AG09309 (cell line): ENCODE data around the gene HOXA6.

Source experiments
- DNase-seq: peaks from one replicate; pipeline ENCODE4 v3.0.0-alpha.2; 2010; ENCODE audit warnings: low read depth
- H3K4me3 ChIP-seq: 2 replicates; pipeline ENCODE4 v1.5.1; 2011; ENCODE audit warnings: mild to moderate bottlenecking, low read depth, low read length, moderate library complexity; ENCODE audit not compliant: control insufficient read depth
- CTCF ChIP-seq: IDR thresholded peaks from 2 replicates; pipeline ENCODE4 v1.5.1; 2011; ENCODE audit warnings: mild to moderate bottlenecking, low read depth, low read length, inconsistent platforms; ENCODE audit not compliant: insufficient read depth, control insufficient read depth; ENCODE audit errors: missing control alignments

HOXA6 gene

DNA sequence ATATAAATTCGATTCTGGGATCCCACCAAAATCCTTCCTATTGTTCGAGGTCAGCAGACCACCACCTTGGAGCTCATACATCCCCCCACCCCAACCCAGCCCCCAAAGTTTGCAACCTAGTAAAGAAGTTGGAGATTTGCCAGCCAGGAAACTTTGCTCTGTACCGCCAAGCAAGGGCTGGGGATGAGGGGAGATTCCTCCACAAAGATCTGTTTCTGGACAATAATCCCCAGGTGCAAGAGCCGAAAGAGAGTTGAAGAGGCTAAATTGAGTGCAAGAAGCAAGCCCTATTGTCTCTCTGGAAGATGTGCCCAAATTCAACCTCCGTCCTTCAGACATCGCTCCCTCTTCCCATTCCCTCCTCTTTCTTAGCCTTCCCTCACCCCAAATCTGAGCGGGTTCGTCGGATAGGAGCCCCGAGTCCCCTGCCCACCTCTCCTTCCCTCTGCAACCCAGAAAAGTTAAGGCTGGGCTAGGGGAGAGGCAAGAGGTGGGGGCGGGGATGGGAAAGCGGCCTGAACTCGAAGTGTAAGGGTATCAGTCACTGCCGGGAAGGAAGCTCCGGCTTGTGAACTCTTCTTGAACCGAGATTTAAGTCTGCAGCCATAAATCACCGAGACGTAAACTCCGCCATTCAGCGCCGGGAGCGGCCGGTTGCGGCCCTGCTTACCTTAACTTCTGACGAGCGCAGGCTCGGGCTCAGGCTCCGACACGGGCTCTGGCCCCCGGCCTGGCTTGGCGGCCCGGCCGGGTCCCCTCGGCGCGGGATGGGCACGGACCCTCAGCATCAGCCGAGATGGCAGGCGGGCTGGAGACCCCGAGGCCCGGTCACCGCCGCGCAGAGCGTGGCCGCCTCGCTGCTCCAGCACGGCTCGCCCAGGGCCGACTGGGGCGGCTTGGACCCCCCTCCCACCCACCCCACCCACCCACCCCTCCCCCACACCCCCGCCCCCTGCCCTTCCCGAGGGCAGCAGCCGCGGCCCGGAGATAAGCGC lies 34.3 kb downstream of the HOXA6 start:
- TF ChIP-seq CTCF, result no peak
- no peak overlapping the region for H3K4me3 ChIP-seq
- no peak for DNase-seq

GRCh38 chr7:27112361-27112760 lies 35.2 kb downstream of the HOXA6 start:
- no peak for TF ChIP-seq CTCF
- no peak for DNase-seq
- H3K4me3 ChIP-seq, result no peak overlapping the region

- no peak for DNase-seq
- TF ChIP-seq CTCF, result no peak
- no peak overlapping the region for H3K4me3 ChIP-seq
Measured at GRCh38 chr7:27111751-27112277, 35.8 kb downstream of the HOXA6 start.

GRCh38 chr7:27111042-27111750 lies 36.4 kb downstream of the HOXA6 start:
- H3K4me3 ChIP-seq, result no peak overlapping the region
- TF ChIP-seq CTCF, result no peak
- no peak for DNase-seq

- no peak overlapping the region for H3K4me3 ChIP-seq
- no peak for DNase-seq
- no peak for TF ChIP-seq CTCF
Measured at GRCh38 chr7:27110186-27111031, 37.2 kb downstream of the HOXA6 start.
